GM12873 (cell line): ENCODE measurements around the gene KIFC3.

Experiments used
- TF ChIP-seq, protein P1 (sequence below): IDR thresholded peaks from 2 replicates; pipeline ENCODE4 v1.5.1; 2012; ENCODE audit warnings: low read depth, mild to moderate bottlenecking, moderate library complexity, low read length, control low read depth; ENCODE audit not compliant: insufficient read depth; ENCODE audit errors: missing control alignments

The KIFC3 gene

DNA sequence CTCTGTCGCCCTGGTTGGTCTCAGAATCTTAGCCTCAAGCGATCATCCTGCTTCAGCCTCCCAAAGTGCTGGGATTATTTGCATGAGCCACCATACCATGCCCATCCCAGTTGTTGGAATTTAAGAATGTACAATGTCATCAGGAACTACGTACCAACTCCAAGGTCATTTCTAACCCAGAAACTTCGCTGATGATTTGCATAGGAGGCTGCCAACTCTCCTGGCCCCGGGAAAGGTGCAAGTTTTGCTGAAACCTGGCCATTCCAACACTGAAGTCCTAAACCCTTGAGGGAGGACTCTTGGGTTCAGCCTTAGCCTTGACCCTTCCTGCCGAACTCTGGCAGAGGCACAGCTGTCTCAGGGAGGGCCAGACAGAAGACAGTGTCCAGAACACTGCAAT, 2.9 kb upstream of the KIFC3 start:
- TF ChIP-seq, protein P1, sequence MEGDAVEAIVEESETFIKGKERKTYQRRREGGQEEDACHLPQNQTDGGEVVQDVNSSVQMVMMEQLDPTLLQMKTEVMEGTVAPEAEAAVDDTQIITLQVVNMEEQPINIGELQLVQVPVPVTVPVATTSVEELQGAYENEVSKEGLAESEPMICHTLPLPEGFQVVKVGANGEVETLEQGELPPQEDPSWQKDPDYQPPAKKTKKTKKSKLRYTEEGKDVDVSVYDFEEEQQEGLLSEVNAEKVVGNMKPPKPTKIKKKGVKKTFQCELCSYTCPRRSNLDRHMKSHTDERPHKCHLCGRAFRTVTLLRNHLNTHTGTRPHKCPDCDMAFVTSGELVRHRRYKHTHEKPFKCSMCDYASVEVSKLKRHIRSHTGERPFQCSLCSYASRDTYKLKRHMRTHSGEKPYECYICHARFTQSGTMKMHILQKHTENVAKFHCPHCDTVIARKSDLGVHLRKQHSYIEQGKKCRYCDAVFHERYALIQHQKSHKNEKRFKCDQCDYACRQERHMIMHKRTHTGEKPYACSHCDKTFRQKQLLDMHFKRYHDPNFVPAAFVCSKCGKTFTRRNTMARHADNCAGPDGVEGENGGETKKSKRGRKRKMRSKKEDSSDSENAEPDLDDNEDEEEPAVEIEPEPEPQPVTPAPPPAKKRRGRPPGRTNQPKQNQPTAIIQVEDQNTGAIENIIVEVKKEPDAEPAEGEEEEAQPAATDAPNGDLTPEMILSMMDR: no peak

DNA sequence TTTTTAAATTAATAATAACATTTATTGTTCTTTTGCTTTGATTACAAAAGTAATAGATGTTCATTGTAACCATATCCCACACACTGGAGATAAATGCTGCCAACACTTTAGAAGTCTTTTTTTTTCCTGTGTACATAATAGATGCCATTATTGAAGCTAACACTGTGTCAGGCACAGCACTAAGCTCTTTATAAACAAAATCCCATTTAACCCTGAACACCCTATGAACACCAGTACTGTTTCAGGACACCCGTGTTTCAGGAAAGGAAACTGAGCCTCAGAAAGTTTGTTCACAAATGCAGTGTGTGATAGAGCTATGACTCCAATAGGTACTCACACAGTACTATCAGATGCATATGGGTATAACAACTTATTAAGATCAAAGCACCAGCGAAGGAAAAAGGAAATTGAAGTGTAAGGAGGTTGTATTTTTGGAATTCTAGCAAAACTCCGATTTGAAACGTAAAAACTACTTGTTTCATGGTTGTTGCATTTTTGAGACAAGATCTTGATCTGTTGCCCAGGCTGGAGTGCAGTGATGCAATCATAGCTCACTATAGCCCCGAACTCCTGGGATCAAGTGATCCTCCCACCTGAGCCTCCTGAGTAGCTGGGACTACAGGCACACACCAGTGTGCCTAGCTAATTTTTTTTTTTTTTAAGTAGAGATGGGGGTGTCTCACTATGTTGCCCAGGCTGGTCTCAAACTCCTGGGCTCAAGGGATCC, 2.0 kb upstream of the KIFC3 start:
- TF ChIP-seq, protein P1: no peak

DNA sequence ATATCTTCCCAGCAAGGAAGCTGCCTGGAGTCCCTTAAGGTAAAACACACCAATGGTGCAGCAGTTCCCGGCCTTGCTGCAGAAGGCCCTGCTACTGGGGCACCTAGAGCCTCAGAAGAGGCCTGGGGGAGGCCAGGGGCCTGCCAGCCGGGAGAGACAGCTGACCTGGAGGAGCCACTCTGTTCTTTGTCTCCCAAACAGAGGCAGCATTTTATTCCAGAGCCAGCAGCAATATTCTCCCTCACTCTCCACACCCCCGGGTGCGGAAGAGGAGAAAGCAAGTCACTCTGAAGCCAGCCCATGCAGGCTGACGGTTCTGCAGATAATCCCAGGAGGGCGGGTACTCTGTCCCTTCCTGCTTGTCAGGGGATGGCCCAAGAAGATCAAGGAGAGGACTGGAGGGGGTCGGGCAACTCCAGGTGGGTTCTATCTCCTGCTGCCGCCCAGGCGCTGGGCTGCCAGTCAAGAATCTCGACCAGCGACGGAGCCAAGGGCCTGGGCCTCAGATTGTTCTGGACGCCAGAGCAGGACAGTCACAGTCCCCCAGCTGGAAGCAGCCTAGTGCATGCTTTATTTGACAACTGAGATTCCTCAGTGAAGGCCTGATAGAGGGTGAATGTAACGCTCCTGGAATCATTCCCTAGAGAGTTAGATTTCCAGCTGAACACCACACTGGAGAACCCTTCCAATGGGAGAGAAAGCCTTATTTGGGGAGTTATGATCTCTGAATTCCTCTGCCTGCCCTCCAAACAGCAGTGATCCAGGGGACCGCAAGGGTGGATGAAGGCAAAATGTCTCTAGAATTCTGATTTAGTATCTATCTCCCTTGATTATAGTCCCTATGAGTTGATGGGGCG, 1.1 kb upstream of the KIFC3 start:
- TF ChIP-seq, protein P1: no peak

DNA sequence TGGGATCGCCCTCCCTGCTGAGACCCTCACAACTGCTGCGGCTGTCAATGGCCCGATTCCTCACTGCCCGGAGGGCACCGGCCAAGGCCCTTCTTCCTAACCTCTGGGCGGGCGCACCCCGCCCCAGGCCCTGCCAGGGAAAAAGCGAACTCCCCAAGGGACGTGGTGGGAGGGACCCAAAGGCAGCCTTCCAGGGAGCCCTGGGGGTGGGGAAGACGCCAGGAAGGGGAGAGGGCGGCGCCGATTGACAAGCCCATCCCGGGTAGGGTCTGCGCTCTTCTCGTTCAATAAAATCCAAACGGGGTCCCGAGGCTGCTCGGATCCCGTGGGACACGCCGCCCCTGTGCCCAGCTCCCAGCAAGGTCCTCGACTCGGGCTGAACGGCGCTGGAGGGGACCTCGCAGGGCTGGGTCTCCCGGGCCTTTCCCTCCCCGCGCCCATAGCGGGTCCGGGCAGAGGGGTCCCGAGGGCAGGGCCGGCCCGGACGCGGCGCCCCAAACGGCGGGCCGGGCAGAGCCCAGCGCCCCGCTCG, 416 bp downstream of the KIFC3 start:
- TF ChIP-seq, protein P1: no peak

DNA sequence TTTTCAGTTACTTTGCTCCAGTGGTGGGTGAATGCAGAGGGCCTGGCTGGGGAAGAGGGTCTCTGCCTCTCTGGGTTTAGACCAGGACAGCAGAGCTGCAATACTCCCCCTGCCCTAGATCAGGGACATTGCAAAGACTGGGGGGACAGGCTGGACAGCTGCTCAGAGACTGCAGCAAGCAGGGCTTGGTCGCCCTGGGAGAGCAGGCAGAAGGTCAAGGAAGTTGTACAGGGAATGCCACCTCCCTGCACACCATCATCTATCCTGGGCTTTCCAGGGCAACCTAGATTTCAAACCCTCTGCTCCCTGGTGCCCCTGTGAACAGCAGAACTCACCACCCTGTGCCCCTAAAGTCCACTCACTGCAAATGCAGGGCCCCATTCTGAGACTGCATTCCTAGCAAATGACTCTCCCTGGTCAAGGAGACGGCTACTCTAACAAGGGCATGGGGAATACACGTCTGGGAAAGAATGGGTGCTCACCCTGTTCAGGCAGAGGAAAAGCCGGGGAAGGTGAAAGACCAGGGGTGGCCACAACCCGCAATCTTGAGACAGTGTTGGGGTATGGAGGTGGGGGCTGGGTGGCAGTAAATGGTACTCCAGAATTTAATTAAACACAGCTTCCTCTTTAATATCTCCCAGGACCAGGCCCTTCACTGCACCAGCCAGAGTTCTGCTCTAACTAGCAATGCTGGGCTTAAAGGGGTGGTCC, 1.0 kb downstream of the KIFC3 start:
- TF ChIP-seq, protein P1: no peak

DNA sequence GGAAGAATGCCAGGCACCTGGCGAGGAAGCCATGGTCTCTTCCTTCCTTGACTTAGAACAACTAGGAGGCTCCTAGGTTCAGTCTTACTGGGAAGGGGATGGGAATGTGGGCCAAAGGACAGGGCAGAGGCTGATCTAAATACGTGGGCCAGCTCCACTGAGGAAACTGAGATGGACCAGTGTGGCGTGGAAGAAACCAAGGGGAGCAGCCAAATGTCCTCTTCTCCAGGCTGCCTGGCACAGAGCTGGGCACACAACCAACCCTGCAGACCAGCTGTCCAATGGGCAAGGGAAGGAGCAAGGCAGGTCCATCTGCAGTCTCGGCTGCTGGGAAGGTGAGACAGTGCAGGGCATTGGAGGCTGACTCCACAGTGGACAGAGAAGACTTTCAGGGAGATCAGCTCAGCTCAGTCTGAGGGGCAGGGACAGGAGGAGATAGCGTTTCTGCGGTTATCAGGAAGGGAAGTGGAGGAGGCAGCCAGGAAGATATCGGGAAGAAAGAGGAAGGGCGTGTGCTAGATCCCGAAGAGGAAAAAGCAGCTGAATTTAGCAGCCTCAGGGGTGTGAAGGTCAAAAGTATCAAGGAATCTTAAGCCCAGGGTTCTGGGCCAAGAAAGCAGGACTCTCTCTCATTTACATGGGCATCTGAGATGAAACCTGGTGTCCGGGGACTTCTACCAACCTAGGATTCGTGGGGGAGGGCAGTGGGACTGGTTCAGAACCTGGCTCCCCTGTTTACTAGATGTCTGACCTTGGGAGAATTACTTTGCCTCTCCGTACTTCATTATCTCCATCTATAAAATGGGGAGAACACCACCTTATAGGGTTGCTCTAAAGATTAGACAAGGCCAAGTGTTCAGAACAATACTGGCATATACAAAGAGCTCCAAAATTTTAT, 1.8 kb downstream of the KIFC3 start:
- TF ChIP-seq, protein P1: no peak
